ENCODE results near the gene CLEC4C.
"Not testable (repeated sequence)": the region's sequence is repeated elsewhere in the genome, so short reads cannot be mapped to it uniquely, and the experiment has no call there.

CLEC4C gene, protein sequence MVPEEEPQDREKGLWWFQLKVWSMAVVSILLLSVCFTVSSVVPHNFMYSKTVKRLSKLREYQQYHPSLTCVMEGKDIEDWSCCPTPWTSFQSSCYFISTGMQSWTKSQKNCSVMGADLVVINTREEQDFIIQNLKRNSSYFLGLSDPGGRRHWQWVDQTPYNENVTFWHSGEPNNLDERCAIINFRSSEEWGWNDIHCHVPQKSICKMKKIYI

DNA sequence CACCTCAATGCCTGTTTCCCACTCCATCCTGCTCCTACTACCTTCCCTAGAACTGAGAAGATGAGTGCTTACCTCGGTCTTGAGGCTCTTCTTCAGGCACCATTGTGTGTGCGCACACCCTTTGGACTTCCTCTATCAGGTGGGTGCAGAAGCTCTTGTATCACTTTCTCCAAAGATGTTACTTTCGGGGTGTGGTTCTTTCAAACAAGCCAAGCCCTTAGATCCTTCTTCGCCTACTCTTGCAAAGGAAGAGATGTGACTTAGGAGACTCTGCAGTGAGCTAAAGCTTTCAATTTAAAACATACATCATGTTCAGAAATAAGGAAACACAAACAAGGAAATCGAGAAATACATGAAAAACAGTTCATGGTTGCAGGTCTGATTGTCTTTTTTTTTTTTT lies at the start of gene CLEC4C:
Gene CLEC4C, minus strand, starts transcription at position 130 of the 400 bp plus-strand sequence. Its CDS starts 27 bp downstream, at position 103.
- no peak for DNase-seq

DNA sequence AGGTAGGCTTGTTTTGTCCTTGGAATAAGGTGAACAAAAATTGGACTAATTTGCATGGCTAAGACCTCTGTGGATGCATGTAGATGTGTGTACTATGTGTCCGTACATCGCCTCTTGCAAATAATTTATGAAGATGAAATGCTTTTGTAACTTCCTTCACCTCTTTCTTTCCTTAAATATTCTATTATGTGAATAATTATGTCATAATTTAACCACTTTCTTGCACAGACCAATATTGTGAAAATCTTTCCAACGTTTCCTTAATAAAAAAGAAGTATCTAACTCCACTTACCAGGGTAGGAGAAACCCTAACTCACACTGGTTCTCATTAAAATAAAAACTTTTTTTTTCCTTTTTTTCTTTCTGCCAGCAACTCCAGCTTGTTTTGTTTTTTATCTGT lies 46.0 kb upstream of the CLEC4C start:
- no peak for DNase-seq

DNA sequence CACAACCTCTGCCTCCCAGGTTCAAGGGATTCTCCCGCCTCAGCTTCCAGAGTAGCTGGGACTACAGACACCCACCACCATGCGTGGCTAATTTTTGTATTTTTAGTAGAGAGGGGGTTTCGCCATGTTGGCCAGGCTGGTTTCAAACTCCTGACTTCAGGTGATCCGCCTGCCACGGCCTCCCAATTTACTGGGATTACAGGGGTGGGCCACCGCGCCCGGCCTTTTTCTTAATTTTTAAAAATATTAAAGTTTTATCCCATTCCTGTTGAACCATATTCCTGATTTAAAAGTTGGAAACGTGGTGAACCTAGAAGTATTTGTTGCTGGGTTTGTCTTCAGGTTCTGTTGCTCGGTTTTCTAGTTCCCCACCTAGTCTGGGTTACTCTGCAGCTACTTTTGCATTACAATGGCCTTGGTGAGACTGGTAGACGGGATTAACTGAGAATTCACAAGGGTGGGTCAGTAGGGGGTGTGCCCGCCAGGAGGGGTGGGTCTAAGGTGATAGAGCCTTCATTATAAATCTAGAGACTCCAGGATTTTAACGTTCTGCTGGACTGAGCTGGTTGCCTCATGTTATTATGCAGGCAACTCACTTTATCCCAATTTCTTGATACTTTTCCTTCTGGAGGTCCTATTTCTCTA lies 41.8 kb upstream of the CLEC4C start, which contains the start of gene NANOG:
Gene NANOG, plus strand, starts transcription at position 519 of the 645 bp plus-strand sequence. CDS start 213 bp downstream, outside the sequence.
- not testable (repeated sequence) for DNase-seq

DNA sequence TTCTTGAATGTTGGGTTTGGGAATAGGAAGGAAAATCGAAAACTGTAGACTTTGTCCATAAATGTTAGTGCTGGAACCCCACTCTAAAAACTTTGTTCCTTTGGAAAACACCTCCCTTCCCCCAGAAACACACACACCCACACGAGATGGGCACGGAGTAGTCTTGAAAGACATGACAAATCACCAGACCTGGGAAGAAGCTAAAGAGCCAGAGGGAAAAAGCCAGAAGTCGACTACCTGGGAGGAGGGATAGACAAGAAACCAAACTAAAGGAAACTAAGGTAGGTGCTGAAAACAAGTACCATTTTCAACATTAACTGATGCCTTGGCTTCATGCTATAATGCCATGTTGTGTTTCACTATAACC lies 41.1 kb upstream of the CLEC4C start:
- DNase-seq: no peak

DNA sequence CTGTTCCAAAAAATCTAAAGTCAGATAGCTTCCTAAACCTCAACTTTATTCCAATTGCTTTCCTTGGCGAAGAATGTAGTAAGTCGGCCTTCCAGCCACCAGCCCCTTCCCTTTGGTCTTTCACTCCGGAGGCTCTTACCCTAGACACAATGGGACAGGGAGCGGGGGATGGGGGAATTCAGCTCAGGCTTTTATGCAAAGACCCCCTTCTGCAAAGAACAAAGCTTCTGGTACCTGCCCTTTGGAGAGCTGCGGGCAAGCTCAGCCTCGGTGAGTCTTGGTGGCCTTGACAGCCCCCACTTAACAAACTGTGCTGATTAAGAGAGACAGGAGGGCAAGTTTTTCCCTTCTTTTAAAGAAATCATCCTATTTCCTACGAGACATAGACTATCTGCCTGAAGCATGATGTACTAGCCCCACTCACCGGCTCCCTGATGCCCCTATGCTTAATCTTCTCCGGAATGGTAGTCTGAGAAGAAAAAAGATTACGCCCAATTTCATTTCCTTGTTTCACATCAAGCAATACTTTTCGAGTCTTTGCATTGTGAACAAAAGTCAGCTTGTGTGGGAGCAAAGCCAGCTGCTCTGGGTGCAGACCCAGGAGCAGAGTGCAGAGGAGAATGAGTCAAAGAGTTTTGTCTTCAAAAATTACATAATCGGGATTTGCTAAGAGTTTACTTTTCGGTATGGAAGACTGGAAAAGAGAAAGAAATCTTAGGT lies 40.6 kb upstream of the CLEC4C start:
- no peak for DNase-seq

DNA sequence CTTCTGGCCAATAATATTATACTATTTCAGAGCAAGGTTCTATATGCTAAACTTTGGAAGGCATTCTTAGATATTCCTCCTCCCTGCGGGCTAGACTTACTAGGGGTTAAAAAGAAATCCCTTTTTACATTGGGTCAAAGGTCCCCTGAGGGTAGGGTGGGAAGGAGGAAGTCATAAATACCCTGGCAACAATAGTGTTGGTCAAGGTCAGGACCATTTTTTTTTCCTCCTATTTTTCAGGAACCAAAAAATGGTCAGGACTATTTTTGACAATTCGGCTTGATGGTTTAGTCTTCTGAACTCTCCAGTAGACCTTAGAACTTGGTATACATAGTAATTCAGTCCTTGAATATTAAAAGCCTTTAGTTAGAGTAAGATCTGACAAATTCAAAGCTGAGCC lies 37.5 kb upstream of the CLEC4C start:
- no peak for DNase-seq

DNA sequence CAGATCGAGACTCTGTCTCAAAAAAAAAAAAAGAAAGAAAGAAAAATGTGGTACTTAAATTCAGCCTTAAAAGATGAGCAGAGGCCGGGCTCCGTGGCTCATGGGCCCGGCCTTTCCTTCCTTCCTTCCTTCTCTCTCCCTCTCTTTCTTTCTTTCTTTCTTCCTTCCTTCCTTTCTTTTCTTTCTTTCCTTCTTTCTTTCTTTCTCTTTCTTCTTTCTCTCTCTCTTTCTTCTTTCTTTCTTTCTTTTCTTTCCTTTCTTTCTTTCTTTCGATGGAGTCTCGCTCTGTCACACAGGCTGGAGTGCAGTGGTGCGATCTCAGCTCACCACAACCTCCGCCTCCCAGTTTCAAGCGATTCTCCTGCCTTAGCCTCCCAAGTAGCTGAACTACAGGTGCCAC lies 36.3 kb upstream of the CLEC4C start:
- not testable (repeated sequence) for DNase-seq

DNA sequence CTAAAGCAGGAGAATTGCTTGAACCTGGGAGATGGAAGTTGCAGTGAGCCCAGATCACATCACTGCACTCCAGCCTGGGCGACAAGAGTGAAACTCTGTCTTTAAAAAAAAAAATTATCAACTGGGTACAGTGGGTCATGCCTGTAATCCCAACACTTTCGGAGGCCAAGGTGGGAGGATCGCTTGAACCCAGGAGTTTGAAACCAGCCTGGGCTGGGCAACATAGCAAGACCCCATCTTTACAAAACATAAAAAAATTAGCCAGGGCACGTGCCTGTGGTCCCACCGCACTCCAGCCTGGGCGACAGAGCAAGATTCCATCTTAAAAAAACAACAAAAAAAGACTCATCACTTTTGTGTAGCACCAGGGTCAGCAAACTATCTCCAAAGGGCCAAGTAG lies 34.9 kb upstream of the CLEC4C start:
- DNase-seq: no peak

DNA sequence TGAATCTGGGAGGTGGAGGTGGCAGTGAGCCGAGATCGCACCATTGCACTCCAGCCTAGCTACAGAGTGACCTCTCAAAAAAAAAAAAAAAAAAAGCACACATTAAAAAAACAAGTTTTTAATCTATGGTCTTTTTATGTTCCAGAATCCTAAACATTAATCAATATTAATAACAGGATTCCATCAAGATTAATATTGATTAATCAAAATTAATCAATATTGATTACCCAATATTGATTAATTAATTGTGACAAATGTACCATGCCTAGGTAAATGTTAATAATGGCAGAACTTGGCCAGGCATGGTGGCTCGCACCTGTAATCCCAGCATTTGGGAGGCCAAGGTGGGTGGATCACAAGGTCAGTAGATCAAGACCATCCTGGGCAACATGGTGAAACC lies 34.1 kb upstream of the CLEC4C start:
- no peak for DNase-seq

DNA sequence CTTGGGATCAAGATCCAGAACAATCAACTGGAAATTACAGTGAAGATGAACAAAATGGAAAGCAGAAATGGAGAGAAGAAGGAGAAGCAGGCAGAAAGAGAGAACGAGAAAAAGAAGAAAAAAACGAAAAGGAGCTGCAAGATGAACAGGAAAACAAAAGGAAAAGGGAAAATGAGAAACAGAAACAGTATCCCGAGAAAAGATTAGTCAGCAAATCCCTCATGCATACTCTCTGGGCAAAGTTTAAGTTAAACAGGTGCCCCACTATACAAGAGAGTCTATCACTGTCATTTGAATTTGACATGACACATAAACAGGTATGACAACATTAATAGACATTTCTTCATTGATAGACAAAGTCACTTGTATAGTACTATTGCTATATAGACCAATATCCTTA lies 22.8 kb upstream of the CLEC4C start:
- no peak for DNase-seq

DNA sequence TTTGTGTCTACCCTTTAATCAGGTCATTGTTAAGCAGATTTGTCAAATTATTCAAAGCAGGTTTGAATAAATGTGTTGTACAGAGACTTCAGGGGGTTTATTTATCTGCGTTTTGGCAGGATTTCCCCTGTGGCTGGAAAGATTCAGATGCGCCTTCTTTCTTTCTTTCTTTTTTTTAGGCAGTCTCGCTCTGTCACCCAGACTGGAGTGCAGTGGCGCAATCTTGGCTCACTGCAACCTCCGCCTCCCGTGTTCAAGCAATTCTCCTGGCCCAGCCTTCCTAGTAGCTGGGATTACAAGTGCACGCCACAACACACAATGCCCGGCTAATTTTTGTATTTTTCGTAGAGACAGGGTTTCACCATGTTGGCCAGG lies 11.6 kb upstream of the CLEC4C start:
- DNase-seq: no peak

DNA sequence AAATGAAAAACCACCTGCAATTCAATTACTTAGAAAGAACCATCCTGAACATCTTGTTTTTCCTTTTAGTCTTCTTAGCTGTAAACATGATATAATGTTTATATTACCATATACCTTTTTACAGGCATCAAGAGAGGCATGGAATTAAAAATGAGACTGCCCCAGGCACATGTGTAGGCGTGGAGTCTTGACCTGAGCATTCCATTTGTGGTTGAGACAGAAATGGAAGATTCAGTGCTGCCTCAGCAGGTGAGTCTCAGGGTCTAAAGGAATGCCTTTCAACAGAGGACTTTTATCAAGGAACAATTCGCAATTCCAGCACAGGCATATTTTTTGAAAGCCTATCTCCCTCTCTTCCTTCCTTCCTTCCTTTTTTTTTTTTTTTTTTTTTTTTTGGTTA lies 9.8 kb upstream of the CLEC4C start:
- no peak for DNase-seq

DNA sequence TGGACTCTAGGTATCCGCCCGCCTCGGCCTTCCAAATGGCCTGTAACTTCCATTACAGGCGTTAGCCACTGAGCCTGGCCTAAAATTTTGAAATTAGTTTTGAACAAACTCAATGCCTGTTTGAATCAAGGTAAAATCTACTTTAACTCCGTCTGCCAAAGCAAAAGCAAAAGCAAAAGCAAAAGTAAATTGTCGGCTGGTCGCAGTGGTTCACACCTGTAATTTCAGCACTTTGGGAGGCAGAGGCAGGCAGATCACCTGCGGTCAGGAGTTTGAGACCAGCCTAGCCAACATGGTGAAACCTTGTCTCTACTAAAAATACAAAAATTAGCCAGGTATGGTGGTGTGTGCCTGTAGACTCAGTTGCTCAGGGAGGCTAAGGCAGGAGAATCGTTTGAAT lies 8.5 kb upstream of the CLEC4C start:
- not testable (repeated sequence) for DNase-seq

DNA sequence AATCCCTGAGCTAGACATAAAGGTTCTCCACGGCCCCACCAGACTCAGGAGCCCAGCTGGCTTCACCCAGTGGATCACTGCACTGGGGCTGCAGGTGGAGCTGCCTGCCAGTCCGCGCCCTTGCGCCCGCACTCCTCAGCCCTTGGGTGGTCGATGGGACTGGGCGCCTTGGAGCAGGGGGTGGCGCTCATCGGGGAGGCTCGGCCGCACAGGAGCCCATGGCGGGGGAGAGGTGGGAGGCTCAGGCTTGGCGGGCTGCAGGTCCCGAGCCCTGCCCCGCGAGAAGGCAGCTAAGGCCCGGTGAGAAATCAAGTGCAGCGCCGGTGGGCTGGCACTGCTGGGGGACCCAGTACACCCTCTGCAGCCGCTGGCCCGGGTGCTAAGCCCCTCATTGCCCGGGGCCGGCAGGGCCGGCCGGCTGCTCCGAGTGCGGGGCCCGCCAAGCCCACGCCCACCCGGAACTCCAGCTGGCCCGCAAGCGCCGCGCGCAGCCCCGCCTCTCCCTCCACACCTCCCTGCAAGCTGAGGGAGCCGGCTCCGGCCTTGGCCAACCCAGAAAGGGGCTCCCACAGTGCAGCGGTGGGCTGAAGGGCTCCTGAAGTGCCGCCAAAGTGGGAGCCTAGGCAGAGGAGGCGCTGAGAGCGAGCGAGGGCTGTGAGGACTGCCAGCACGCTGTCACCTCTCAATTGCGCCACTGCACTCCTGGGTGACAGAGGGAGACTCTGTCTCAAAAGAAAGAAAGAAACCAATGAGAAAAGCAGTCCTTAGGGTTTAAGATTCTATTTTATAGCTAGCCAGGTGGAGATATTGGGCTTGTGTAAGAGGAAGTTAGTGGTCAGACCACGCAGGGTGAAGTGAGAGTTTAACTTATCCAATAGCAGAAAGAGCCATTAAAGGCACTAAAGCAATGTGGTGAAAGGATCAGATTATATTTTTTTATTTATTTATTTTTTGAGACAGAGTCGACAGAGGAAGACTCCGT lies 5.1 kb upstream of the CLEC4C start:
- not testable (repeated sequence) for DNase-seq

DNA sequence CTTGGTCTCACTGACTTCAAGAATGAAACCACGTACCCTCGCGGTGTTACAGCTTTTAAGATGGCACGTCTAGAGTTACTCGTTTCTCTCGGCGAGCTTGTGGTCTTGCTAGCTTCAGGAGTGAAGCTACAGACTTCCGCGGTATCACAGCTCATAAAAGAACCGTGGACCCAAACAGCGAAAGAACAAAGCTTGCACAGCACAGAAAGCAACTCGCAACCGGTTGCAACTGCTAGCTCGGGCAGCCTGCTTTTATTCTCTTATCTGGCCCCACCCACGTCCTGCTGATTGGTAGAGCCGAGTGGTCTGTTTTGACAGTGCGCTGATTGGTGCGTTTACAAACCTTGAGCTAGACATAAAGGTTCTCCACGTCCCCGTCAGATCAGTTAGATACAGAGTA lies 4.2 kb upstream of the CLEC4C start:
- no peak for DNase-seq

DNA sequence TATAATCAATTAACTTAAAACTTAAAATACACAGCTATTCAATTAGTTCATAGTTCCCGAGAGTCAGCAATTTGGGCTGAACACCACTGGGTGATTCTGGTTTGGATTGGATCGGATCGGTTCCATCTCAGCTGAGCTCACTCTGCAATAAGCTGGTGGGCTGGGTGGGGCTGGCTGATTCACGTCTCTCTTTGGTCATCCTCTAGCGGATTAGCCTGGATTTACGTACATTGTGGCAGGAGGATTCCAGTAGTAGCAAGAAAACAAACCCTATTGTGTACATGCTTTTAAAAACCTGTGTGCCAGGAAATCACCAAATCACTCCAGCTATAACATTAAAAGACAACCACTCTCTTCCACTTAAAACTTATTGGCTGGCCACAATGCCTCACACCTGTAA lies 3.2 kb upstream of the CLEC4C start:
- no peak for DNase-seq

DNA sequence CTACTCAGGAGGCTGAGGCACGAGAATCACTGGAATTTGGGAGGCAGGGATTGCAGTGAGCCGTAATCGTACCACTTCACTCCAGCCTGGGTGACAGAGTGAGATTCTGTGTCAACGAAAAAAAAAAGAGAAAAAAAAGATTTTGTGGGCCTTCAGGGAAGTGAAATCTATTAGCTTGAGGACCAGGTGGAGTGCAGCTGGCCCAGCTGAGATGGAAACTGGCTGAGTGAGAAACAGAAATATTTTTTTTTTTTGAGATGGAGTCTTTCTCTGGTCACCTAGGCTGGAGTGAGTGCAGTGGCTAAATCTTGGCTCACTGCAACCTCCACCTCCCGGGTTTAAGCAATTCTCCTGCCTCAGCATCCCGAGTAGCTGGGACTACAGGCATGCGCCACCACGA lies 2.3 kb upstream of the CLEC4C start:
- no peak for DNase-seq

DNA sequence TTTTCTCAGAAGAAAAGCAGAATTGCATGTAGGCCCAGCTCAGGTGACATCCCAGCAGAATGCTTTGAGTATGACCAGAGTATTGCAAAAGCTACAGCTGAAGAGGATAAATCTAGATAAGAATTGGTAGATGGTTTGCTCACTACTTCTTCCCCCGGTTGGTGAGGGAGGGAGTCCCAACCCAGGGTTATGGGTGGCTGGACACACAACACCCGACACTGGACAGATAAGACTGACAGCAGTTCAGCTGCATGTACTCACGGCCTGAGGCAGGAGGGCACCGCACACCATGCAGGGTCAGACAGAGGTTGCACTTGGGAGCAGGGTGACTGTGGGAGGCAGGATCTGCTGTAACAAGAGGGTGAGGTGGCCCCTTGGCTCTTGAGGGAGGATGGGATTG lies 1.7 kb upstream of the CLEC4C start:
- no peak for DNase-seq

DNA sequence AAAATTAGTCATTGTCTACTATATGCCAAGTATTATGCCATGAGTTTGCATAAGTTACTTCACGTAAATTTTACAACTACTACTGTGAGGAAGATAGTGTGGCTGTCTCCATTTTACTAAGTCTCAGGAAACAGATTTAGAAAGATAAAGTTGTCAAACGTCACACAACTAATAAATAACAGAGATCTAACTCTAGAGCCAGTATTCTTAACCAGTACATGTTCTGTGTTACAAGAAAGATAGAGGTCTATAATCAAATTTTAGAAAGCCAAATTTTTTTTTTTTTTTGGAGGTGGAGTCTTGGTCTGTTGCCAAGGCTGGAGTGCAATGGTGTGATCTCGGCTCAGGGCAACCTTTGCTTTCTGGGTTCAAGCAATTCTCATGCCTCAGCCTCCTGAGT lies 14.2 kb downstream of the CLEC4C start:
- no peak for DNase-seq

DNA sequence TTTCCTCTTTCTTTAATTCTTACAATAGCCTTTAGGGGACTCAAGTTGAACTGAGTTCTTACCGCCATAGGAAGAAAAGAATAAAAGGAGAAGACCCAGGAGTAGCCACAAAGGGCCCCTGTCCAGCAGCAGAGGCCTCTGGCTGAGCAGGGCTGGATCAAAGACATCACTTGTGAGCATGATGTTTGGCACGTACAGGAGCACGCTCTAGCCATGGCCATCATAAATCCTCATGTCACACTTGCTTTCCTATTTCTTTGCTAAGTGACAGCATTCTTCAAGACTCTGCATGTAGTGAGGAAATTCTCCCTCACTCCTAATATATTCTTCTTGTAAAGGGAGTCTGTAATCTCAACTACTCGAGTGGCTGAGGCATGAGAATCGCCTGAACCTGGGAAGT lies 15.7 kb downstream of the CLEC4C start:
- DNase-seq: no peak

DNA sequence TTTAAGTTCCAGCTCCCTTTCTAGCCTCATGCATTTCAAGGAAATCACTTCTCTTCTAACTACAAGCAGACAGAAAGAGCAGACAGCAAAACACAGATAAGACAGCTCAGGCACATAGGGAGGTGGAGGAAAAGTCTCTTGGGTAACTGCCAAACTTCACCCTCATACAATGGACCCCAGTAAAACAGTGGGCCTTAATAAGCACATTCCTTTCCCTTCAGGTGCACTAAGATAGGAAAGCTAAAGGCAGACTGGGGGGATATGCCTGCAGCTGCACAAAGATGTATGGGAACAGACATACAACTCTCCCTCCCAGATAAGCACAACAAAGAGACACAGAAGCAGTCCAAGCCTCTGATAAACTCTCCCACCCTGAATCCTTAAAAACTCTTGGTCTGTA lies 16.2 kb downstream of the CLEC4C start:
- not testable (repeated sequence) for DNase-seq

DNA sequence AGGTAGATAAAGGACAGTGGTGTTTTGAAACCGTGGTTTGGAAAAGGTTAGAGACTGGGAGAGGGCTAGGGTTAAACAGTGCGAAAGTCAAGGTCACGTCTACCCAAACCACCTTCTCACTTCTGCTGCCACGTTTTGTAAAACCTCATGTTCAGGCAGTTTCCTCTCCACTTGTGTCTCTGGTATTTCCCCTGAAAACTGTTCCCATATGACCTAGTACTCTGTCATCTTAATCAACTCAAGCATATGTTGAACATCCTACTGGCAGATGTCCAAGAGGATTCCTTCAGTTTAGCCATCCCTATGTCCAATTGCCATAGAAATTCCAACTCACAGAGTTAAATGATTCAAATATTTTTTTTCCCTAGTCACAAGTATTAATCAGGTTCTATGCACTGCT lies 17.4 kb downstream of the CLEC4C start:
- DNase-seq: no peak

DNA sequence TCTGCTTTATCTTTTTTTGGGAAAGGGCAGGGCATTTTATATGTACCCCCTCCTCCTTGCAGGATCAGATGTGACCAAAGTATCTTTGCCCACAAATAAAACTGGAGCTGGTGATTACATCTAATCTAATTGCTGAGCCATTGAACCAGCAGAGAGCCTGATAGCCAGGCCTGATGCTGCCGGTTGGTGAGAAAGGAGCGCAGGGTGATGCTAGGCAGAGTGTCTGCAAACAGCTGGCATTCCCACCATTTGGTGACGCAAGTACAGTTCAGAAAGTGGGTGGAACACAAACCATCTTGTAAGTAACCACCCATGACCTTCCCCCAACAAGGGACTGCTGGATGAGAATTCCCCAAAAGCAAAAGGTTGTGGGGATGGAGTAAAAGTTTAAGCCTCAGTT lies 23.2 kb downstream of the CLEC4C start:
- no peak for DNase-seq

Measured in activated gamma-delta T cell treated with Interleukin-2 at 50 U/mL for 16 hours (primary cell).